A673 (cell line): ENCODE data around the gene EIF2AK2.

Source experiments
- CTCF ChIP-seq: fragments of 300-800, 200-600 bp; sonication (generic); conservative IDR thresholded peaks from 2 replicates; pipeline ENCODE4 v1.5.1; 2017; ENCODE audit warnings: low read depth, mild to moderate bottlenecking, antibody characterized with exemption, low read length, moderate library complexity, mixed read lengths
- EZH2 ChIP-seq: fragments of 200-600 bp; sonication (generic); IDR thresholded peaks from 2 replicates; pipeline ENCODE4 v1.6.1; 2017; ENCODE audit warnings: borderline replicate concordance, low read depth, mild to moderate bottlenecking, mixed read lengths, antibody characterized with exemption, low read length; ENCODE audit not compliant: poor library complexity, severe bottlenecking

- no peak for TF ChIP-seq CTCF
- no peak for TF ChIP-seq EZH2
Measured at GRCh38 chr2:37061776-37062175, 95.0 kb downstream of the EIF2AK2 start.
